ENCODE data around the gene HPX. TPM values are rescaled to one million over a fixed set of nuclear protein-coding genes. Genes with fewer than 3 reads are reported as not detected.

Gene HPX, protein sequence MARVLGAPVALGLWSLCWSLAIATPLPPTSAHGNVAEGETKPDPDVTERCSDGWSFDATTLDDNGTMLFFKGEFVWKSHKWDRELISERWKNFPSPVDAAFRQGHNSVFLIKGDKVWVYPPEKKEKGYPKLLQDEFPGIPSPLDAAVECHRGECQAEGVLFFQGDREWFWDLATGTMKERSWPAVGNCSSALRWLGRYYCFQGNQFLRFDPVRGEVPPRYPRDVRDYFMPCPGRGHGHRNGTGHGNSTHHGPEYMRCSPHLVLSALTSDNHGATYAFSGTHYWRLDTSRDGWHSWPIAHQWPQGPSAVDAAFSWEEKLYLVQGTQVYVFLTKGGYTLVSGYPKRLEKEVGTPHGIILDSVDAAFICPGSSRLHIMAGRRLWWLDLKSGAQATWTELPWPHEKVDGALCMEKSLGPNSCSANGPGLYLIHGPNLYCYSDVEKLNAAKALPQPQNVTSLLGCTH
- total RNA-seq (2013), result 0.17 TPM
- polyA plus RNA-seq (under 1 TPM in 1 of 3 donors, not detected in 2; 0.40 TPM), polyA minus RNA-seq (0.42 and 0.88 TPM in 2 replicates), total RNA-seq (0 to 1.8 (median 0.31) reads per million in 11 experiments)

DNA sequence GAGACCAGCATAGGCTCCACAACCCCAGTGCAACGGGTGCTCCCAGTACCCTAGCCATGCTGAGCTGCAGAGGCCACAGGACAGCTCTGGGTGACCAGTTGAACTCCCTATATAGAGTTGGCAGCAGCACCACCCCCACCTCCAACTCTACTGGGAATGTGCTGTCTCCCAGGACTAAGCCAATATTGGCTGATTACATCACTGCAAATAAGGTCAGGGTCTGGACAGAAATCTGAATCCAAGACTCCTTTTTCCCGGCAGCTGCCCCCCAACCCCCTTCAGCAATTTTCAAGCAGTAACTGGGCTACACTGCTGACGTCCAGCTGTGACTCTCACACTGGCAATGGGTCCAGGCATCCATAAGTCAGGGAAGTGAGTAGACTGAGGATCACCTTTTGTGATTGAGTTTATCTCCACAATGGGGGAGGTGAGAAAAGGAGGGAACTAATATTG, at the start of gene HPX:
TSS of gene HPX (minus strand) at position 82 of the 453 bp plus-strand sequence. CDS start at position 58, 24 bp downstream.
- peaks cover 14 to 21% of the 10 kb centered on the region in 2 donors for H3K4me1 ChIP-seq (ENCODE audit: control insufficient read depth in 1 of 2, insufficient read depth in 2 of 2, low read length in 2 of 2)
- no peak within 1 kb of the TSS for H3K4me2 ChIP-seq (replicated peaks; ENCODE audit: extremely low read depth, low read length, poor library complexity, severe bottlenecking)
- WGBS (ENCODE audit: insufficient coverage), result 100% methylated on average over 1 of the region's 3 CpGs
- H3K36me3 Mint-ChIP-seq, result no peaks in the 10 kb centered on the region
- H3K27ac ChIP-seq (ENCODE audit: low read depth in 1 of 2, low read length in 2 of 2), result no peak within 1 kb of the TSS
- no peak for DNase-seq
- no peaks in the 10 kb centered on the region for H4K20me1 ChIP-seq (ENCODE audit: insufficient read depth, low read length)
- no peaks in the 10 kb centered on the region for H3K9me3 Mint-ChIP-seq
- no peaks in the 10 kb centered on the region for H3K4me1 Mint-ChIP-seq
- H3K27me3 ChIP-seq (ENCODE audit: control insufficient read depth in 2 of 2, insufficient read depth in 2 of 2, low read length in 2 of 2), result no peaks in the 10 kb centered on the region
- peaks cover under 1 to 2% (median 1%) of the 10 kb centered on the region in 3 donors for H3K27me3 Mint-ChIP-seq (ENCODE audit: low read depth in 3 of 3)
- no peaks in the 10 kb centered on the region for H3K79me2 ChIP-seq (ENCODE audit: insufficient read depth, low read length)
- no peak within 1 kb of the TSS for H3K4me3 Mint-ChIP-seq
- H3K36me3 ChIP-seq (replicated peaks in 1 of 2; ENCODE audit: control insufficient read depth in 1 of 2, insufficient read depth in 2 of 2, low read length in 2 of 2), result no peaks in the 10 kb centered on the region
- no peak within 1 kb of the TSS for H3K27ac Mint-ChIP-seq
- H2AFZ ChIP-seq (ENCODE audit: insufficient read depth, low read depth, low read length, poor library complexity, severe bottlenecking), result no peak within 1 kb of the TSS
- H3K9me3 ChIP-seq (replicated peaks in 1 of 2; ENCODE audit: control insufficient read depth in 1 of 2, insufficient read depth in 1 of 2, low read length in 2 of 2), result no peaks in the 10 kb centered on the region
- H3K4me3 ChIP-seq (replicated peaks in 1 of 3; ENCODE audit: low read depth in 2 of 3, low read length in 3 of 3), result no peak within 1 kb of the TSS
- intact Hi-C loops (cut with micrococcal nuclease), result loop anchor here (2.0 to 10.0 kb wide), 3 partner anchors 59 to 64 kb away; no protein-coding TSS in a partner anchor
- H3K9ac ChIP-seq (ENCODE audit: insufficient read depth, low read length, poor library complexity, severe bottlenecking), result no peak within 1 kb of the TSS
- TF ChIP-seq, protein P1, sequence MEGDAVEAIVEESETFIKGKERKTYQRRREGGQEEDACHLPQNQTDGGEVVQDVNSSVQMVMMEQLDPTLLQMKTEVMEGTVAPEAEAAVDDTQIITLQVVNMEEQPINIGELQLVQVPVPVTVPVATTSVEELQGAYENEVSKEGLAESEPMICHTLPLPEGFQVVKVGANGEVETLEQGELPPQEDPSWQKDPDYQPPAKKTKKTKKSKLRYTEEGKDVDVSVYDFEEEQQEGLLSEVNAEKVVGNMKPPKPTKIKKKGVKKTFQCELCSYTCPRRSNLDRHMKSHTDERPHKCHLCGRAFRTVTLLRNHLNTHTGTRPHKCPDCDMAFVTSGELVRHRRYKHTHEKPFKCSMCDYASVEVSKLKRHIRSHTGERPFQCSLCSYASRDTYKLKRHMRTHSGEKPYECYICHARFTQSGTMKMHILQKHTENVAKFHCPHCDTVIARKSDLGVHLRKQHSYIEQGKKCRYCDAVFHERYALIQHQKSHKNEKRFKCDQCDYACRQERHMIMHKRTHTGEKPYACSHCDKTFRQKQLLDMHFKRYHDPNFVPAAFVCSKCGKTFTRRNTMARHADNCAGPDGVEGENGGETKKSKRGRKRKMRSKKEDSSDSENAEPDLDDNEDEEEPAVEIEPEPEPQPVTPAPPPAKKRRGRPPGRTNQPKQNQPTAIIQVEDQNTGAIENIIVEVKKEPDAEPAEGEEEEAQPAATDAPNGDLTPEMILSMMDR (IDR thresholded peaks at IDR 0.05), result no peak

DNA sequence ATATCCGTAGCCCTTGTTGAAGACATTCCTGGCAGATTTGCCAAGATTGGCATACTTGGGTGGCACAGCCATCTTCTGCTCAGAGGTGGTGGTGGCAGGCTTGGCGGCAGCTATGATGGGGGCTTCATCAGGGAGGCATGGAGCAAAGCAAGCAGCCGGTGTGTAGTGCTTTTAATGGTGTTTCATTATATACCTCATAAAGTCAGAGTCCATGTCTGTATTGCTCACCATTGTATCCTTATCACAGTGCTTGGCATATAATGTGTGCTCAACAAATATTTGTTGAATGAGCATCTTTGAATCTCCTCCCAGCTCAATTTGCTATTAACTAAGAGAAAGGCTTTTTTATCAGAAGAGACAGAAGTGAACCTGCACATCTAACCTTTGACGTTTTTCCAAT, 48.5 kb upstream of the HPX start:
- Mint-ChIP-seq H3K27ac (peak overlapping the region in 1 of 7 donors; percentile 27), H3K9me3 (no peaks in the 10 kb centered on the region), H3K4me3 (no peak overlapping the region), H3K27me3 (ENCODE audit: low read depth in 3 of 3) (no peaks in the 10 kb centered on the region), H3K36me3 (peaks cover 42 to 47% of the 10 kb centered on the region in 2 donors), H3K4me1 (no peaks in the 10 kb centered on the region)
- no peaks in the 10 kb centered on the region for H3K79me2 ChIP-seq (ENCODE audit: insufficient read depth, low read length)
- H3K4me3 ChIP-seq (replicated peaks in 1 of 3; ENCODE audit: low read depth in 2 of 3, low read length in 3 of 3), result no peak overlapping the region
- no peak overlapping the region for H2AFZ ChIP-seq (ENCODE audit: insufficient read depth, low read depth, low read length, poor library complexity, severe bottlenecking)
- no peaks in the 10 kb centered on the region for H3K9me3 ChIP-seq (replicated peaks in 1 of 2; ENCODE audit: control insufficient read depth in 1 of 2, insufficient read depth in 1 of 2, low read length in 2 of 2)
- DNase-seq, result no peak
- TF ChIP-seq, protein P1 (IDR thresholded peaks at IDR 0.05), result no peak
- 80% methylated on average over 2 of the region's 4 CpGs for WGBS (ENCODE audit: insufficient coverage)
- H3K4me1 ChIP-seq (ENCODE audit: control insufficient read depth in 1 of 2, insufficient read depth in 2 of 2, low read length in 2 of 2), result no peaks in the 10 kb centered on the region
- H4K20me1 ChIP-seq (ENCODE audit: insufficient read depth, low read length), result no peaks in the 10 kb centered on the region
- no peak overlapping the region for H3K9ac ChIP-seq (ENCODE audit: insufficient read depth, low read length, poor library complexity, severe bottlenecking)
- no peak overlapping the region for H3K4me2 ChIP-seq (replicated peaks; ENCODE audit: extremely low read depth, low read length, poor library complexity, severe bottlenecking)
- H3K27ac ChIP-seq (ENCODE audit: low read depth in 1 of 2, low read length in 2 of 2), result no peak overlapping the region
- intact Hi-C loops (cut with micrococcal nuclease), result loop anchor here in 1 of 2 donors (10.0 kb wide), 1 partner anchor 115 kb away; the partner anchor contains the start of genes ILK and RRP8
- H3K27me3 ChIP-seq (ENCODE audit: control insufficient read depth in 2 of 2, insufficient read depth in 2 of 2, low read length in 2 of 2), result no peaks in the 10 kb centered on the region
- H3K36me3 ChIP-seq (replicated peaks in 1 of 2; ENCODE audit: control insufficient read depth in 1 of 2, insufficient read depth in 2 of 2, low read length in 2 of 2), result peaks cover 43 to 91% of the 10 kb centered on the region in 2 donors

Measured in CD14-positive monocyte (primary cell).